Measurements from ENCODE around the gene TLK2.
"Not testable (repeated sequence)": the region's sequence is repeated elsewhere in the genome, so short reads cannot be mapped to it uniquely, and the experiment has no call there.

The TLK2 gene

GRCh38 chr17:62490990-62491389 lies 12.4 kb downstream of the TLK2 start:
- H3K9me3 ChIP-seq (ENCODE audit: severe bottlenecking); DNase-seq; H3K27me3 ChIP-seq (ENCODE audit: insufficient read depth, low read depth, severe bottlenecking); H3K4me3 ChIP-seq (ENCODE audit: low read depth, low read length); H3K27ac ChIP-seq: not testable (repeated sequence)
- H3K36me3 ChIP-seq, result peaks cover 24% of the 10 kb centered on the region

DNA sequence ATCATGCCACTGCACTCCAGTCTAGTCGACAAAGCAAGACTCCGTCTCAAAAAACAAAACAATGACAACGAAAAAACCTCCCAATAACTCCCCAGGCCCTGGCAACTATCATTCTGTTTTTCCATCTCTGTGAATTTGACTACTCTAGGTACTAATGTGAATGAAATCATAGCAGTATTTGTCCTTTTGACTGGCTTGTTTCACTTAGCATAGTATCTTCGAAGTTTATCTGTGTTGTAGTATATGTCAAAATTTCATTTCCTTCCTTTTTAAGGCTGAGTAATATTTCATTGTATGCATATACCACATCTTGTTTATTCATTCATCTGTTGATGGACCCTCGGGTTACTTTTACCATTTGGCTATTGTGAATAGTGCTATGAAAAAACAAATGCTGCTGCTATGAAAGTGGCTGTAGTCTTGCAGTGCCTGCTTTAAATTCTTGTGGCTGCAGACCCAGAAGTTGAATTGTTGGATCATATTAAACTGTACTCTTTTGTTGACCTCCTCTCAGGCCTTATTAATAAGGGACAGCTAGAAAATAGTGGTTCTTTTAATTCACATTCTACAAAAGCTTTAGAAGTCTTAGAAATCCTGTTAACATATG lies 14.5 kb downstream of the TLK2 start:
- H3K4me3 ChIP-seq (ENCODE audit: low read depth, low read length); H3K27me3 ChIP-seq (ENCODE audit: insufficient read depth, low read depth, severe bottlenecking); H3K9me3 ChIP-seq (ENCODE audit: severe bottlenecking); H3K27ac ChIP-seq; DNase-seq: not testable (repeated sequence)
- peaks cover 11% of the 10 kb centered on the region for H3K36me3 ChIP-seq

GRCh38 chr17:62494073-62494472 lies 15.4 kb downstream of the TLK2 start:
- H3K4me3 ChIP-seq (ENCODE audit: low read depth, low read length); H3K27ac ChIP-seq; H3K27me3 ChIP-seq (ENCODE audit: insufficient read depth, low read depth, severe bottlenecking); DNase-seq; H3K9me3 ChIP-seq (ENCODE audit: severe bottlenecking): not testable (repeated sequence)
- peaks cover 13% of the 10 kb centered on the region for H3K36me3 ChIP-seq

DNA sequence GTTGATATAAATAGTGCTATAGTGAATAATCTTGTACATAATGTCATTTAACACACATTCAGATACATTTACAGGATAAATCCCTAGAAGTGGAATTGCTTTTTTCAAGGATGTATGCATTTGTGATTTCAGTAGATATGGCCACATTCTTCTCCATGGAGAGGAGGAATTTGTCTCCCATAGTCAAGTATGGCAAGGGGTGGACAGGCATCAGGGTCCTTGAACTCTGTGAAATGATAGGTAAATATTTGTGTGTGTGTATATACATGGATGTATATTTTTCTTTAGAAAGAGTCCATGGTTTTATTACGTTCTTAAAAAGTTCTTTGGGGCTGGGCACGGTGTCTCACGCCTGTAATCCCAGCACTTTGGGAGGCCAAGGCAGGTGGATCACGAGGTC lies 17.7 kb downstream of the TLK2 start:
- H3K27me3 ChIP-seq (ENCODE audit: insufficient read depth, low read depth, severe bottlenecking); H3K9me3 ChIP-seq (ENCODE audit: severe bottlenecking); H3K4me3 ChIP-seq (ENCODE audit: low read depth, low read length); DNase-seq; H3K27ac ChIP-seq: not testable (repeated sequence)
- peaks cover 10% of the 10 kb centered on the region for H3K36me3 ChIP-seq

GRCh38 chr17:62498796-62499195 lies 20.2 kb downstream of the TLK2 start:
- H3K36me3 ChIP-seq, result peaks cover 10% of the 10 kb centered on the region
- DNase-seq; H3K27ac ChIP-seq; H3K27me3 ChIP-seq (ENCODE audit: insufficient read depth, low read depth, severe bottlenecking); H3K4me3 ChIP-seq (ENCODE audit: low read depth, low read length); H3K9me3 ChIP-seq (ENCODE audit: severe bottlenecking): not testable (repeated sequence)

GRCh38 chr17:62500463-62500862 lies 21.8 kb downstream of the TLK2 start:
- not testable (repeated sequence) for H3K9me3 ChIP-seq (ENCODE audit: severe bottlenecking); DNase-seq; H3K4me3 ChIP-seq (ENCODE audit: low read depth, low read length); H3K36me3 ChIP-seq; H3K27ac ChIP-seq; H3K27me3 ChIP-seq (ENCODE audit: insufficient read depth, low read depth, severe bottlenecking)

DNA sequence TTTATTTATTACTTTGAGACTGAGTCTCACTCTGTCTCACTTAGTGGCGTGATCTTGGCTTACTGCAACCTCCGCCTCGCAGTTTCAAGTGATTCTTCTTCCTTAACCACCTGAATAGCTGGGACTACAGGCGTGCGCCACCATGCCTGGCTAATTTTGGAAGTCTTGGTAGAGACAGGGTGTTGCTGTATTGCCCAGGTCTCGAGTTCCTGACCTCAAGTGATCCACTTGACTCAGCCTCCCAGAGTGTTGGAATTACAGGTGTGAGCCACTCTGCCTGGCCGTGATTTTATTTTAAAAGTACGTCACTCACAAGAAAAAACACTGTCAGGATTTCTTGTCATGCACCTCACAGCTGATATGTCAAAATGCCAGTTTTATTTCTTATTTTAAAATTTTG lies 26.2 kb downstream of the TLK2 start:
- DNase-seq; H3K9me3 ChIP-seq (ENCODE audit: severe bottlenecking); H3K36me3 ChIP-seq; H3K4me3 ChIP-seq (ENCODE audit: low read depth, low read length); H3K27ac ChIP-seq; H3K27me3 ChIP-seq (ENCODE audit: insufficient read depth, low read depth, severe bottlenecking): not testable (repeated sequence)

DNA sequence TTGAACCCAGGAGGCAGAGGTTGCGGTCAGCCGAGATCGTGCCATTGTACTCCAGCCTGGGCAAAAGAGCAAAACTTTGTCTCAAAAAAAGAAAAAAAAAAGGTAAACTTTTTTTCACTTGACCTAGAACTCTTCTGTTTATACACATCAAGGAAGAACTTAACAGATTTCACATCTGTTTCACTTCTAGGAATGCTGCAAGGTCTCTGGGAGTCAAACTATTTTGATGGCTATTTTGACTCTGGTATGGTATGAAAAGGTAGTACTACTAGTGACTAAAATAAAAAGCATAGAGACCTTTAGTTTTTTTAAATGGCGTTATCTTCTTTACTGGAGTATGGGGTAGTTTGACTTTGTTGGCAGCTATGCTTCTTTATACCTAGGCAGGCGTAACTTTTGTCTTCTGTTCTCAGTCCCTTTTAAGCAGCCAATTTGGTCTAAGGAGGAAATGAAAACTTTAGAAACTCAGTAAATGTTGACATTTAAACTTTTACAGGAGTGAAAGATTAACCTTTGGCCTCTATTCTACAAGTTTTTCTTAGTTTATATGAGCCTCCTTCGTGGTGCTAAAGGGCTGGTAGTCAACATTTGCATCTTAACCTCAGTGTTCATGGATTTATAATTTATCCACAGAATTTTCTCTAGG lies 28.7 kb downstream of the TLK2 start:
- H3K27me3 ChIP-seq (ENCODE audit: insufficient read depth, low read depth, severe bottlenecking); H3K27ac ChIP-seq; DNase-seq; H3K9me3 ChIP-seq (ENCODE audit: severe bottlenecking); H3K36me3 ChIP-seq; H3K4me3 ChIP-seq (ENCODE audit: low read depth, low read length): not testable (repeated sequence)

DNA sequence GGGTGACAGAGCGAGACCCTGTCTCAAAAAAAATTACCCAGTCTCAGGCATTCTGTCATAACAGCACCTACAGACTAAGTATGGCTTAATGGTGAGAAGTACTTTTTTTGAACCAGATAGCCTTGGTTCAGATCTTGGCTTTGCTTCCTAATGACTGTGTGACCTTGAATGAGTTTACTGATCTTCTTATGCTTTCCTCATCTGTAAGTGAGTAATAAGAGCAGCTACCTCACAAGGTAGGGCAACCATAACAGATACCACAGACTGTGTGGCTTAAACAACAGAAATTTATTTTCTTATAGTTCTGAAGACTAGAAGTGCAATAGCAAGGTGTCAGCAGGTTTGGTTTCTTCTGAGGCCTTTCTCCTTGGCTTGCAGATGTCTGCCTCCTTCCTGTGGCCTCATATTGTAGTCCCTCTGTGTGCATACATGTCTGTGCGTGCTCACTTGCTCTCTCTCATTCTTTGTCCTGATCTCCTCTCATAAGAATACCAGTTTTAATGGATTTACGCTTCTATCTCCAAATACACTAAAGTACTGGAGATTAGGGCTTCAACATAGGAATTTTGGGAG lies 31.7 kb downstream of the TLK2 start:
- H3K27ac ChIP-seq; H3K36me3 ChIP-seq; H3K27me3 ChIP-seq (ENCODE audit: insufficient read depth, low read depth, severe bottlenecking); H3K9me3 ChIP-seq (ENCODE audit: severe bottlenecking); H3K4me3 ChIP-seq (ENCODE audit: low read depth, low read length); DNase-seq: not testable (repeated sequence)

- not testable (repeated sequence) for H3K27me3 ChIP-seq (ENCODE audit: insufficient read depth, low read depth, severe bottlenecking); H3K36me3 ChIP-seq; DNase-seq; H3K9me3 ChIP-seq (ENCODE audit: severe bottlenecking); H3K27ac ChIP-seq; H3K4me3 ChIP-seq (ENCODE audit: low read depth, low read length)
Observed at GRCh38 chr17:62511014-62511413, 32.4 kb downstream of the TLK2 start.

GRCh38 chr17:62516376-62516775 lies 37.8 kb downstream of the TLK2 start:
- H3K27ac ChIP-seq; DNase-seq; H3K4me3 ChIP-seq (ENCODE audit: low read depth, low read length); H3K36me3 ChIP-seq; H3K27me3 ChIP-seq (ENCODE audit: insufficient read depth, low read depth, severe bottlenecking); H3K9me3 ChIP-seq (ENCODE audit: severe bottlenecking): not testable (repeated sequence)

GRCh38 chr17:62521295-62521694 lies 42.7 kb downstream of the TLK2 start:
- H3K27ac ChIP-seq; H3K4me3 ChIP-seq (ENCODE audit: low read depth, low read length); DNase-seq; H3K27me3 ChIP-seq (ENCODE audit: insufficient read depth, low read depth, severe bottlenecking); H3K36me3 ChIP-seq; H3K9me3 ChIP-seq (ENCODE audit: severe bottlenecking): not testable (repeated sequence)

GRCh38 chr17:62524077-62524476 lies 45.5 kb downstream of the TLK2 start:
- H3K4me3 ChIP-seq (ENCODE audit: low read depth, low read length); H3K27ac ChIP-seq; H3K36me3 ChIP-seq; DNase-seq; H3K9me3 ChIP-seq (ENCODE audit: severe bottlenecking); H3K27me3 ChIP-seq (ENCODE audit: insufficient read depth, low read depth, severe bottlenecking): not testable (repeated sequence)

GRCh38 chr17:62525317-62525716 lies 46.7 kb downstream of the TLK2 start:
- not testable (repeated sequence) for H3K27ac ChIP-seq; H3K9me3 ChIP-seq (ENCODE audit: severe bottlenecking); H3K4me3 ChIP-seq (ENCODE audit: low read depth, low read length); DNase-seq; H3K36me3 ChIP-seq; H3K27me3 ChIP-seq (ENCODE audit: insufficient read depth, low read depth, severe bottlenecking)

DNA sequence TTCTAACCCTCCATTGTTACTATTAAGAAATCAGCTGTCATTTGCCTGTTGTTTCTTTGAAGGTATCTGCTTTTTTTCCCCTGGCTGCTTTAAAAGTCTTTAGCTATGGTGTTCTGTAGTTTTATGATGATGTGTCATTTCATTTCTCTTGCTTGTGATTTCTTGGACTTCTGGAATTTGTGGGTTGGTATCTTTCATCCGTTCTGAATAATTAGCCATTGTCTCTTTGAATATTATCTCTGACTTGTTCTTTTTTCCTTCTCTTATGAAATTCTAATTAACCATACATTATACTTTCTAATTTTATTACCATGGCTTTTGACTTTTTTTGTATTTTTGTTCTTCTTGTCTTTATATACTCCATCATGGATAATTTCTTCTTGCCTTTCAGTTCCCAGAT lies 52.3 kb downstream of the TLK2 start:
- H3K9me3 ChIP-seq (ENCODE audit: severe bottlenecking); H3K27ac ChIP-seq; DNase-seq; H3K4me3 ChIP-seq (ENCODE audit: low read depth, low read length); H3K27me3 ChIP-seq (ENCODE audit: insufficient read depth, low read depth, severe bottlenecking); H3K36me3 ChIP-seq: not testable (repeated sequence)

Measured in WERI-Rb-1 (cell line).